ENCODE results near the gene NOS1. TPM values are rescaled to one million over a fixed set of nuclear protein-coding genes. Genes with fewer than 3 reads are reported as not detected.

Gene NOS1
- polyA plus RNA-seq, 1 experiment: not detected

- Histone ChIP-seq H3K4me3 (ENCODE audit: low read depth, low read length) (no peak overlapping the region), H3K27ac (ENCODE audit: low read depth, low read length) (no peak overlapping the region), H3K9me3 (ENCODE audit: control insufficient read depth, insufficient read depth, low read length) (peaks cover 67% of the 10 kb centered on the region), H3K27me3 (ENCODE audit: control insufficient read depth, insufficient read depth, low read length) (no peaks in the 10 kb centered on the region)
- TF ChIP-seq CTCF (IDR thresholded peaks at IDR 0.05; ENCODE audit: low read depth, low read length): no peak
- POLR2A ChIA-PET: no interaction called here
- CTCF ChIA-PET: no interaction called here
- DNase-seq (ENCODE audit: low read depth, low spot score): no peak
Observed at GRCh38 chr12:117329756-117330155, 31.7 kb downstream of the NOS1 start.

GRCh38 chr12:117328556-117329100, 32.8 kb downstream of the NOS1 start:
- CTCF ChIA-PET: no interaction called here
- POLR2A ChIA-PET: no interaction called here
- Histone ChIP-seq H3K27me3 (ENCODE audit: control insufficient read depth, insufficient read depth, low read length) (no peaks in the 10 kb centered on the region), H3K9me3 (ENCODE audit: control insufficient read depth, insufficient read depth, low read length) (peaks cover 73% of the 10 kb centered on the region), H3K27ac (ENCODE audit: low read depth, low read length) (no peak overlapping the region), H3K4me3 (ENCODE audit: low read depth, low read length) (no peak overlapping the region)
- no peak for DNase-seq (ENCODE audit: low read depth, low spot score)
- no peak for TF ChIP-seq CTCF (IDR thresholded peaks at IDR 0.05; ENCODE audit: low read depth, low read length)

GRCh38 chr12:117322428-117322827, 39.0 kb downstream of the NOS1 start:
- TF ChIP-seq CTCF (IDR thresholded peaks at IDR 0.05; ENCODE audit: low read depth, low read length): no peak
- POLR2A ChIA-PET: no interaction called here
- Histone ChIP-seq H3K4me3 (ENCODE audit: low read depth, low read length) (no peak overlapping the region), H3K27me3 (ENCODE audit: control insufficient read depth, insufficient read depth, low read length) (no peaks in the 10 kb centered on the region), H3K27ac (ENCODE audit: low read depth, low read length) (no peak overlapping the region), H3K9me3 (ENCODE audit: control insufficient read depth, insufficient read depth, low read length) (peaks cover 67% of the 10 kb centered on the region)
- CTCF ChIA-PET: no interaction called here
- no peak for DNase-seq (ENCODE audit: low read depth, low spot score)

GRCh38 chr12:117321572-117321971, 39.9 kb downstream of the NOS1 start:
- Histone ChIP-seq H3K27ac (ENCODE audit: low read depth, low read length) (no peak overlapping the region), H3K9me3 (ENCODE audit: control insufficient read depth, insufficient read depth, low read length) (peaks cover 58% of the 10 kb centered on the region), H3K27me3 (ENCODE audit: control insufficient read depth, insufficient read depth, low read length) (no peaks in the 10 kb centered on the region), H3K4me3 (ENCODE audit: low read depth, low read length) (no peak overlapping the region)
- DNase-seq (ENCODE audit: low read depth, low spot score): no peak
- CTCF ChIA-PET: no interaction called here
- POLR2A ChIA-PET: no interaction called here
- TF ChIP-seq CTCF (IDR thresholded peaks at IDR 0.05; ENCODE audit: low read depth, low read length): no peak

GRCh38 chr12:117318591-117318990, 42.8 kb downstream of the NOS1 start:
- TF ChIP-seq CTCF (IDR thresholded peaks at IDR 0.05; ENCODE audit: low read depth, low read length): no peak
- ChIA-PET POLR2A (no interaction called here), CTCF (no interaction called here)
- no peak for DNase-seq (ENCODE audit: low read depth, low spot score)
- H3K9me3 ChIP-seq (ENCODE audit: control insufficient read depth, insufficient read depth, low read length): peaks cover 47% of the 10 kb centered on the region
- H3K27me3 ChIP-seq (ENCODE audit: control insufficient read depth, insufficient read depth, low read length): no peaks in the 10 kb centered on the region
- H3K4me3 ChIP-seq (ENCODE audit: low read depth, low read length): no peak overlapping the region
- no peak overlapping the region for H3K27ac ChIP-seq (ENCODE audit: low read depth, low read length)

Measured in AG04450 (cell line).